GM18870 (cell line): Measurements from ENCODE around the gene TRPM1.

Experiments
- ATAC-seq: cut with Tn5 transposase; IDR thresholded peaks from one replicate; pipeline ENCODE4 v1.9.1; 2021; ENCODE audit warnings: moderate library complexity; ENCODE audit not compliant: unreplicated experiment

Gene TRPM1

GRCh38 chr15:31050953-31051352, 50.6 kb downstream of the TRPM1 start:
- no peak for ATAC-seq

GRCh38 chr15:31049682-31050615, 51.6 kb downstream of the TRPM1 start:
- ATAC-seq = no peak

DNA sequence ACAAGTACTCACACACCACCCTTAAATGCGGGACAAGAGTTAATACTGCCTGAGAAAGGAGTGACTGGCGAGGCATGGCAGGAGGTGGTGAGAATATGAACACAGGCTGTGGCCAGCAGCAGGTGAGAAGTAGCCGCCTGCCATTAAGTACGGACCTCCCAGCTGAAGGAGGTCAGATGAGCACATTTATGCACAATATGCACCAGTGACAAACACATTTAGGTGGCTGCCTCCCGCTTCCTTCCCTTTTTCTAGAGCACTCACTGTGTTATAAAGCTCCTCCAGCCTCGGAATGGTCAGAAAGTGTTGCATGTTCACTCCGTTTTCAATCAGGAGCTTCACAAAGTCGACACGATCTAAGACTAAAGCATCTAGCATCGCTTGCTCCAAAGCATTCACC, 52.4 kb downstream of the TRPM1 start:
- ATAC-seq = no peak

- ATAC-seq = no peak
Observed at GRCh38 chr15:31047437-31047836, 54.1 kb downstream of the TRPM1 start.

DNA sequence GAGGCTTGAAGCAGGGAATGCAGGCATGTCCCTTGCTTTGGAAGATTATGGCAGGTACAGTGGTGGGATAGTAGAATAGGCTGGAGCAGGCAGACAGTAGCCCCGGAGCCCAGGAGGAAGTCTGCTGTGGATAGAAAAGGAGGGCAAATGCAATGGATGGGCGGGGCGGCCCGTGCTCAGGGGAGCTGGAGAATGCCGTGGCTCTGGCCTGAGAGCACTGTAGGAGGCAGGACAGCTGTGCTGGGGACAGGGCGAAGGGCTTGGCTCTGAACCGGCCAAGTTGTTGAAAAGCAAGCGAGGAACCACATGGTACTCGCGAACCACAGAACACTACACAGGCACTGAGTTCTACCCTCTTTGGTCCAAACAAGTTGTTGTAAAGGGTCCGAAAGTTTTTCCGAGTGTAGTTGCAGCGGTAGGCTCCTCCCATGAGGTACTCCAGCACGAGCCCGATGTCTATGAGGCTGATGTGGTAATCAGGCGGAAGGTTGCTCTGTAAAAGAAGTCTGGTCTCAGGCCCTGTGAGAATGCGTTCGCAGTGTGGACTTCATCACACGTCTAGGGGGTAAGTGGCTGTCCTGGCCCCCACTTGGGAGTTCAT, 54.7 kb downstream of the TRPM1 start:
- ATAC-seq = no peak

GRCh38 chr15:31045606-31046005, 55.9 kb downstream of the TRPM1 start:
- ATAC-seq = no peak

DNA sequence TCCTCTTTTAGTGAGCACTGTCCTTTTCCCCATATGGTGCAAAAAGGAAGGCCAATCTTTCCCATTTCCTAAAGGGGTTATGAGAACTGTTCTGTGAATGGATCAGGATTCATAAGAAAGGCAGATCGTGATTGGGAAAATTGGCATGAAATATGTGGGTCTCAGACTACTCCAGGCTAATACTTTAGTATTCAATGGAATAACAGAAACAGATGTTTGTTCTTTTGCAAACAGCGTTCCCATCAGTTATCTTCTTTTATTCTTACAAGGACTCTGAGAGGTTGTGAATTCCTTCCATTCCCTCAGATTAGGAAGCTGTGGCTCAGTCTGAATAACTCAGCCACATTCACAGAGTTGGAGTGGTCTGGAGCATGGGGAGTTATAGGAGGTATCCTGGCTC, 58.8 kb downstream of the TRPM1 start:
- no peak for ATAC-seq

- no peak for ATAC-seq
Observed at GRCh38 chr15:31041610-31042009, 59.9 kb downstream of the TRPM1 start.

GRCh38 chr15:31040611-31041010, 60.9 kb downstream of the TRPM1 start:
- no peak for ATAC-seq

GRCh38 chr15:31039961-31040360, 61.6 kb downstream of the TRPM1 start:
- no peak for ATAC-seq

DNA sequence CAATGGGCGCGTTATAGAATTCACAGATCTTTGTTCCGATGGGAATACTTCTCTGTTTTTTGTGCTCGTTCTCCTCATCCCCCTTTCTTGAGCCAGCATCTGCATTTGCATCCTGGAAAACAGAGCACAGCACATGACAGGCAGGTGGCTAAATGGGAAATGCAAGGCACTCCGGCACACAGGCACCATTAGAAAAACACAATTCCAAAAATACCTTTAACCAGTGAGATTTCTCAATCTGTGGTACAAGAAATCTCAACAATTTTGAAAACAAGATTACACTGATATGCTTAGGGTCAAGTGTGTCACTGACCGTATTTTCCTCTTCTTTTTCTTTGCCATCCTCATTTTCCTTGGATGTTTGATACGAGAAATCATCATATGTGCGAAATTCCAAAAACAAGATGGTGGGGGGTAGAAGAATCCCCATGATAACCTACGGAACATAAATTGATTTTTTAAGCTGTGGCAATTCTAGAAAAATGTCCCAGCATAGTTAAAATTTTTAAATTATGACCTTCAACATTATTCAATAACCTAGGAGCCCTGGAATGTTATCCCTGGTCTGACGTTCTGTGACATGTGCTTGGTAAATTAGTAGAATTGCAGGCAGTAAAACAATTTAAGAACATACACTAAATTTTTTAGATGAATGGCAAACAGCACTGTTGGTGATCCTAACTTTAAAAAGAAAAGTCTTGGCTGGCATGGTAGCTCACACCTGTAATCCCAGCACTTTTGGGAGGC, 63.6 kb downstream of the TRPM1 start:
- no peak for ATAC-seq

DNA sequence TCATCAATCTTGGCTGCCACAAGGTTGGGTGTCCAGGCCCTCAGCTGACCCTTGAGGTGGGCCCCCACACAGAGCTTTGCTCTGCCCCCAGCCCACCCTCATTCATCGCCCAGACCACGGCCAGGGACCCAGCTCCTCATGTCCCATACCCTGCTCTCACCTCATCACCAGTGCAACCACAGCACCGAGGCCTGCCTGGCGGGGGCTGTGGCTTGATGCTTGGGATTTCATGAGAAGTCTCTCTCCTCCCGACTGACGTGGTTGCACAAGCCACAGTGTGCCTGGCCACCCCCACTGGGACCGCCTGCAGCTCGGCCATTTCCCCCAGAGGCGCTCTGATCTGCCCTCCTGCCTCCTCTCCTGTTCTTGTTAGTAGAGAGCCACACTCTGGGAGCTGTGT, 64.7 kb downstream of the TRPM1 start:
- ATAC-seq = no peak

GRCh38 chr15:31035610-31036009, 65.9 kb downstream of the TRPM1 start:
- ATAC-seq = no peak

DNA sequence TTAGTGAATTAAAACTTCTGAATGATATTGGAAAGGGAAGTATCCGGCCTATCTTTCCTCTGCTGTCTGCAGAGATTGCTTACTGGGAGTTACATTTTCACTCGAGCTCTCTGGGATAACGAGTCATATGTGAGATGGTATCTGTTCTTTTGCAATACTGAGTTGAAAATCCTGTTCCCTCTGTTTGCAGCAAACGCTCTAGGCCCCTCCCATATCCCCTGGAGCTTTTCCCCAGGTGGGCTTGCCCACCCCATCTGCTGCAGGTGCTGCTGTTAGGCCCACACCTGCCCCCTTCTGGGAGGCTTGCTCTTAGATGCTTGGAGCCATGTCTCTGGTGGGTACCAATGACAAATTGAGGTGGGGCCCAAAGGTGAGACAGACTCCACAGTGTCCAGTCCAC, 67.4 kb downstream of the TRPM1 start:
- ATAC-seq = no peak

GRCh38 chr15:31032961-31033371, 68.6 kb downstream of the TRPM1 start:
- no peak for ATAC-seq

DNA sequence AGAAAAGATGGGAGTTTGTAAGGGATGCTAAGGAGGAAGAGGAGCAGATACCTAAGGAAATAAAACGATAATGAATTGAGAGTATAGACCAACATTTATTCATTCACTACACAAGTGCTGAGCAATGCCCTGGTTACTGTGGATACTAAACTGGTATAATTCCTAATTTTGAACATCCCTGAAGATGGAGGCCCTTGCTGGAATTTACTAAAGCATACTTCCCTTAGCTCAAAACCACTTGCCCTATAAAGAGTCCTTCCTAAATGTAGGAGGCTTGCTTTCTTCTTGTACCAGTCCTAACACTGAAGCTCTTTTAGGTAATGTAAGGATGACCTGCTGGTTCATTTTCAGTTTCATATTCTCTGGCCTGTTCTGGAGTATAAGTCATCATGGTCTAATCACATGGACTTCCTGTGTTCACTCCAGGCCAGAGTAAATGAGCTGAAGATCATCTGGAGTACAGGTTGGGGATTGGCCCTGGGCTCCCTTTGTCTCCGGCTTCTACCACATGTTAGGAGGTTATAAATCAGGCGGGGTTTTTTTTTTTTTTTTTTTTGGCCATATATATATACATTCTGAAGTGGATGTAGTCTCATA, 70.0 kb downstream of the TRPM1 start:
- ATAC-seq = no peak

GRCh38 chr15:31027910-31028578, 73.5 kb downstream of the TRPM1 start:
- ATAC-seq = no peak

DNA sequence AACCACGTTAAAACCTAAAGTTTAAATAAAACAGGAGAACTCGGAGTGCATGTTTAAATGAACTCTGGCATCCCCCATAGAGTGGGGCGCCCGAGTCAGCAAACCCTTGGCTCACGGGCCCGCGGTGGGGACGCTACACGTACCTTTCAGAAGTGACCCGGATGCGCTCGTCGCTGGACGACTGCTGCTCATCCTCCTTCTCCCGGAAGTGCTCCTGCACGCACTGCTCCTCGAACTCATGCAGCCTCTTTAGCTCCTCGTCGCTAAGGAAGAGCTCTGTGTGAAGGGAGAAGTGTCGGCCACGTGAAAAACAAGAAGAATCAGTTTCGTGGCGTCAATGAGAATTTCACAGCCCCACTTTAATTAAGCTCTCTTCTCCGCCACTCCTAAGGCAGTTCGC, 75.5 kb downstream of the TRPM1 start:
- ATAC-seq = no peak

GRCh38 chr15:31024979-31025378, 76.5 kb downstream of the TRPM1 start:
- no peak for ATAC-seq

- no peak for ATAC-seq
Observed at GRCh38 chr15:31024330-31024729, 77.2 kb downstream of the TRPM1 start.

DNA sequence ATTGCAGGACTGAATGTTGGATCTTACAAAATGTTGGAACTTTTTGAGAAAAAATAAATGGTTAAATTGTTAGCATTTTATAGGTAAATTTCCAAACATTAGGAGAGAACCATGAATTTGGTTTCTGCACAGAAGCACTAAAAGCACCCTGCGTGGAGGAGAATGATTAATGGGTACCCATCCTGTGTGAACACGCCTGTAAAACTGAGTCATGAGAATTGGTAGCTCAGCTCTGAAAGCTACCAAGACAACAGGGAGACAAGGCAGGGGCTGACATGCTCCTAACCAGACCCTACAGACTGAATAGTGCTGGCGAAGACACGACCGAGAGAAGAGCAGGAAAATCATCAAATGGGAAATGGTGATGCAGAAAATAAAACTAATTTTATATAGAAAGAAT, 77.7 kb downstream of the TRPM1 start:
- no peak for ATAC-seq
